Stimulated activated CD4-positive, alpha-beta T cell treated with anti-CD3 and anti-CD28 coated beads, Interleukin-15, amount 100 ng/mL, for 1 hour (primary cell): ENCODE measurements around the gene PRR20G.
"Not testable (repeated sequence)": the region's sequence is repeated elsewhere in the genome, so short reads cannot be mapped to it uniquely, and the experiment has no call there.

Source experiments
- DNase-seq, 2 donors: peaks; one replicate each; pipeline ENCODE4 v3.0.0-alpha.2; 2020; ENCODE audit warnings: low read depth in 1 of 2, low spot score in 1 of 2

Gene PRR20G

DNA sequence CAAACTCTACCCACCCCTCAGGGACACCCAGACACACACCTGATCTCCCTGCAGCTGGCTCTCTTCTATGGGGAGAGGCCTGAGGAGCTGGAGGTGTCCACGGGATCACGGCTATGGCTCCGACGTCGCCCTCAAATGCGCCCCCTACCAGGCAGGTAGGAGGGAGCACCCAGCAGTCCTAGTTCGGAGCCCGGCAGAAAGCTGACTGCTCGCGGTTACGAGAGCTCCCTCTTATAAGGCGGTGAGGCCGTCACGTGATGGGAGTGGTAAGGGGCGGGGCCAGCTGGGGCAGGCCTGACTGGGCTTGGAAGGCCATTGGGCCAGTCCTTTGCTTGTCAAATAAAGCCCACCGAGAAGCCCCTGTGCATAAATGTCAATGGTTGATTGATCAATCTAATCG is at the start of gene PRR20G:
Gene PRR20G (minus strand): TSS at position 207 of the 400 bp plus-strand sequence. CDS start 681 bp downstream, outside the sequence.
- no peak for DNase-seq

DNA sequence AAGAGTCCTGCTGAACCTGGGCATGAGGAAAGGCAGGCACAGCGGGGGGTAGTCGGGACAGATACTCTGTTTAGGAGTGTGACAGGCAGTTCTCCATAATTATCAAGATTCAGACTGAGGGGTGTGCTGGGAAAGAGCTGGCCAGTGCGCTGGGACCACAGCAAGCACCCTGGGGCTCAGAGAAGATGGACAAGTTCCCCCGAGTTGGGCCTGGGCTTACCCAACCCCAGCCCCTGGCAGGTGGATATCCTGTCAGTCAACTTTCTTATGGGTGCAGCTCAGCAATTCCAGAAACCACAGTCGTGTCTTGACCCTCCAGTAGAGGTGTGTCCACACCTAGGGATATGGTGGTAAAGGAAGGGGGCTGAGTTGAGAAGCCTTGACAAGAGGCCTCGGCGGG is 49.2 kb upstream of the PRR20G start:
- DNase-seq, result no peak

DNA sequence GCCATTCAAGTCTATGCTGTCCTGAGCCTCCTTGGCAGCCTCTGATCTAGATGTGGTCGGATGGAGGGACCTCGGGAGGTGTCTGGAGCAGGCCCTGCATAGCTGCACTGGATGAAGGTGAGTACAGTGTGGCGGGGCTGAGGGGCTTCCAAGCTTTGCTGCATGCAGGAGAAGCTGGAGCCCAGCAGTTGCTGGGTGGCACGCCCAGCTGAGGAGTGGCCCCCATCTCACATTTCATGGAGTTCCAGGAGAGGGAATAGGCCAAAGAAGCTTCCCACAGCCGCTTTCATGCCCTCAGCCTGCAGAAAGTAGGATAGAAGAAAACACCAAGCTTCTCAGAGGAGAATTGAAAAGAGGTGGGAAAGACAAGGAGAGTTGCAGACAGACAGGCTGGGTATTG is 48.3 kb upstream of the PRR20G start:
- no peak for DNase-seq

DNA sequence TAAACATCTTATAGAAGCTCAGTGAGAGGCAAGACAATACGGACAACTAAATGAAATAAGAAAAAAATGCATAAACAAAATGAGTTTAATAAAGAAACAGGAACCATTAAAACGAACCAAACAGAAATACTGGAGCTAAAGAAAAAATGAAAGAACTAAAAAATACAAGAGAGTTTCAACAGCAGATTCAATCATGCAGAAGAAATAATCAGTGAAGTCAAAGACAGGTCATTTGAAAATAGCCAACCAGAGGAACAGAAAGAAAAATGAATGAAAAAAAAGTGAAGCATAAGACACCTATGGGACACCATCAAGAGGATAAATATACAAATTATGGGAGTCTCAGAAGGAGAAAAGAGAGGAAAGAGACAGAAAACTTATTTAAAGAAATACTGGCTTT is 42.5 kb upstream of the PRR20G start:
- no peak for DNase-seq

DNA sequence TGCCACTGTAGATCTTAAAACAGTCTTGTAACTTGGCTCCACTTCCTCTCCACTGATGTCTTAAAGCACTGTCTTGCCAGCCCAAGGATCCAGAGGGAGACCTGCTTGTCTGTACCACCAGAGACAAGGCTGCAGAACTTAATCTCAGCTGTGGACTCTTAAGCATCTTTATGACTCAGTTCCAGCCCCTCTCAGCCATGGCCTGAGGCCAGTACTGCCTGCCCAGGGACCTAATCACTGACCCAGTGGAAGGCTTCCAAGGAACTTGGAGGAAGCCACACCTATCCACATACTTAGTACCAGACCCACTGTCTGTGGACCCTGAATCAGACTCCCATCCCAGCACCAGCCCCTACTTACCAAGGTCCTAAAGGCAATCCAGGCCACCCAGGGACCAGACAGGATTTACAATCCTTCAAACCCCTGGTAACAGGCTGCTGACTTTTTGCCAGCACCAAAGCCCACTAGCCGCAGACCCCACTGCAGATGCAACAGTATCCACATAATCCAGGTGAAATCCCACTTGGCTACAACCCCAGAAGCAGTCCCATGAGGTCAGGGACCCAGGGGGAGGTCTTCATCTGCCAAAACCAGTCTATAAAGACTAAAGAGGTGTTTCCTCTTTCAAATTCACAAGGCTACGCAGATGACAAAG is 41.9 kb upstream of the PRR20G start:
- DNase-seq, result no peak

DNA sequence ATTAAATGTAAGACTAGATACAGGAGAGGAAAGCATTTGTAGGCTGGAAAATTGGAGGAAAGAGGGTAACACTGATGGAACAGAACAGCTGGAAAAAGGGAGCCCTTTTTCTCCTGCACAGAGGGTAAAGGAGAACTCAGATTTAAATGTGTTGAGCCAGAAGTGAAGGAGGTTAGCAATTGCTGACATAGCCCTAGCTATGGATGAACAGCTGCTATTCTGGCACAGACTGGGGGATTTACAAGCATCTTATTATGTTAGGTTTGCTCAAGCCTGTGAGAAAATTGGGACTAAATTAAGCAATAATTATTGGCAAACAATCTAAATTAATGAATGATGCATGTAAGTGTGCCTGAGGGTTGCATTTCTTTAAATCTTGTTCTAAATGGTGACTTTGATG is 40.6 kb upstream of the PRR20G start:
- DNase-seq, result no peak

DNA sequence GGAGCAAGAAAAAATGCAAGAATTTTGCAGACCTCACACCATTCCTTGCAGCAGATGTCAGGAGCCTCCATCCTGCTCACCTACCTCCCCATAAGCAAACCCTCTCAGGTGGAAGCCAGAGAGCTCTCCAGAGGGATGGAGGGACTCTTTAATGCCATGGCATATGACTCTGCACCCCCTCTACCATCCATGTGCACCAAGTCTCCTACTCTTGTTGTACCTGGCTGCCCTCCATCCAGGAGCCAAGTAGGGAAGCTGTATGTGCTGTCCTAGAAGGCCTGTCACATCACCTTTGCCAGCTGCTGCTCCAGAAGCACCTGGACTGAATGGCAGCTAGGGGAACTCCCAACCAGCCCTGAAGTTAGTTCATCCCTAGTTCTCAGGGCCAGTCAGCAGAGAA is 38.5 kb upstream of the PRR20G start:
- no peak for DNase-seq

DNA sequence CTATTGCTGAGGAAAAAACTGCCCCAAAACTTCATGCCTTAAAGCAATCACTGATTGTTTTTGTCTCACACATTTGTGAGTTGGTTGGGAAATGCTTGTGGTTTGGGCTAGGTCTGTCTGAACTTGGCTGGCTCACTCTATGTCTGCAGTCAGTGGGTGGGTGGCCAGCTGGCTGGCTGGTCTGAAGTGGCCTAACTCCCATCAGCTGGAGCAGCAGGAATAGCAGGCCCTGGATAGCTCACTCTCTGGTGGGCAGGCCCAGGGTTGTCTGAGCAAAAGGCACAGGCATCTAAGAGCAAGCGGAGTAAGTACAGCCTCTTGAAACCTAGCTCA is 37.7 kb upstream of the PRR20G start:
- no peak for DNase-seq

DNA sequence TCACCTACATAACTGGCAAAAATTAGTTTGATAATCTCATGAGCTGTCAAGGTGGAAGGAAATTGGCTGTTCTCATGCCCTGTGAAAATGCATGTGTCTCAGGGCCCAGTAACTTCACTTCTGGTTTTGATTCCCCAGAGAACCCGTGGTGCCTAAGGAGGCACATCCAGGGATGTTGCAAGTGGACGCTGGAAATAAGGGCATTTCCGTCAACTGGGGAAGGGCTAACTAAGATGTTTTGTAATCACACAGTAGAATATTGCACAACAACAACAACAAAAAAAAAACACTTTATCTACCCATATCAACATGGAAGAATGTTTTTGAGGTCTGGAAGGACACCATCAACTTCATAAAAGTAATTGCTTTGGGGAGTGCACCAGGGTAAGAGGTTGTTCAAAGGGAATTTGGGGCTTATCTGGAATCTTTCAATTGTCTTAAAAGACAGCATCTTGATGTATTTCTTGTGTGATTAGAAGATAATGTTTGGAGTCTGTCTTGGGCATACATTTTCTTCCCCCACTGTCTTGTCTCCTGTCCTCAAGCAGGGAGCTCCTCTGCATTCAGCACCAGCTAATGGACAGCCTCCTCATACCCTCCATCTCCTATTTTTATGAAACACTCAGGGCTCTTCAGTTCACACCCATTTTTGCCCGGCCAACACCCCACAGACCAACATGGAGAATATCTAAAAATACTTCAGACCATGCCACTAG is 37.2 kb upstream of the PRR20G start:
- DNase-seq, result no peak

DNA sequence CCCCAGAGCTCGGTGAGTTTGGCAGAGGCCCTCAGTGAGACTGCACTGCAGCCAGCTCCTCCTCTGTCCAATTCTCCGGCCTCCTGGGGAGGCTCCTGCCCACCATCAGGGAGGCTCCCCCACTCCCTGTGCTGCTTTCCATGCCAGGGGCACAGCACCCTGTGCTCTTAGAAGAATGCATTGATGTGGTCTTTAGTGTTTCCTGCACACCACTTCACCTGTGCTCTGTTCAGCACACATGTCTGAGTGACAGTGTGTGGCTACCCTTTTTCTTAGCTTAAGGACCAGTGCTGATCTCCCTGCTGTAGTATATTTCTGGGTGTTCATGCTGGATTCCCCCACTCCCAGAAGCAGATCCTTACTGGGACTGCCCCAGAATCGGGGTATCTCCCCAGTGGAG is 36.2 kb upstream of the PRR20G start:
- DNase-seq, result no peak

DNA sequence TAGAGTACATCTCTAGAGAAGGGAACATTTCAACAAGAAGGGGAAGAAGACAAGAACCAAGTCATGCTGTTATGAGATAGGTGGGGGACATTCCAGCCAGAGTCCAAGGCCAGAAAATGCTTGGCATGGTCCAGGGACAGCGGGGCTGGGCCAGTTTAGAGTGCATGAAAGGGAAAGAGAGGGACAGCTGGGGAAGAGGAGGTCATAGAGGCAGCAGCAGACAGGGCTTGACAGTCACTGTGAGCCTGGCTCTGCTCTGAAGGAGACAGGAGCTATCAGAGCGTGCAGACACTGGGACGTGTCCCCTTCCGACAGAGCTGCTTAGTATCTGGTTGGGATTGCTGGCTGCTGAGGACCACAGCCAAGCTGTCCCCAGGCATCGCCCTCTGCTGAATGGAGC is 35.7 kb upstream of the PRR20G start:
- DNase-seq, result no peak

DNA sequence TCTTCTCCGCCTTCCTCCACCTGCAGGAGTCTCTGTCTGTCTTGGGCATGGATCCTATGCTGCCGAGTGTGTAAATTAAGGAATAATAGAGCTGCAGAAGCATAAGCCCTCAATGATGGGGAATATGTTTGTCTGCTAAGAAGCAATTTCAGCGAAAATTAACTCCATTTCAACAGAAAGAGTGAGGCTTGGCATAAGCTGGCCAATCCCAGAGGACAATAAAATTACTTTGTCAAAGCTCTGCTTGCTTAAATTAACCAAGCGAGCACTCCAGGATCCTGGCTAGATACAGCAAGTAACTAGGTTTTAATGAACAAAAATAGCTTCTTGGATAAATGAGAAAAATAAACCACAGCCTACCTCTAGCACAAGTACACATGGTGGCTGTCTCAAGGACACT is 33.5 kb upstream of the PRR20G start:
- no peak for DNase-seq

DNA sequence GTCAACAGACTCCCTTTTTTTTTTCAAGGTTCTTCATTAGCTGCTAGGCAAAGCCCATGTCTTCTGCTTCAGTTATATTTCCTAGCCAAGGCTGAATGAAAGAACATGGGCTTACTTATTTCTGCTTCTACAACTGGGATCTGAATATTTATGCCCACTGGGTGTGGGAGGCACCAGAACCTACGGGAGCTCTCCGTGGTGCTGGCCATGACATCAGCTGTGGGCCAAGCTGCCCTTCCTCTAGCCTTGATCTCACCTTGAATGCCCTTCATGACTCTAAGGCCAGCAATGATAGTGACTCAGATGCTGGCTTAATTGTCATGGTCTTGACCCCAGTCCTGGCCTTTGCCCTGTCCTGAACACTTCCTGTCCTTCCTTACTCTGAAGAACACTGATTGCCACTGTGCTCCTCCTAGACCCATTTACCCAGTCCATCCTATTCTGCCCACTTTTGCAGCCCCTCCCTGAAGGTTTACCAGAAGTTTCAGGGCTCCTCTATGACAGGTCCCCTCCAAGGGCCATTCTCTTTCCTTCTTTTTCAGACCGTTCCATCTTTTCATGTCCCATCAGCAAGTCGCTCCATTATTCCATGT is 32.8 kb upstream of the PRR20G start:
- no peak for DNase-seq

DNA sequence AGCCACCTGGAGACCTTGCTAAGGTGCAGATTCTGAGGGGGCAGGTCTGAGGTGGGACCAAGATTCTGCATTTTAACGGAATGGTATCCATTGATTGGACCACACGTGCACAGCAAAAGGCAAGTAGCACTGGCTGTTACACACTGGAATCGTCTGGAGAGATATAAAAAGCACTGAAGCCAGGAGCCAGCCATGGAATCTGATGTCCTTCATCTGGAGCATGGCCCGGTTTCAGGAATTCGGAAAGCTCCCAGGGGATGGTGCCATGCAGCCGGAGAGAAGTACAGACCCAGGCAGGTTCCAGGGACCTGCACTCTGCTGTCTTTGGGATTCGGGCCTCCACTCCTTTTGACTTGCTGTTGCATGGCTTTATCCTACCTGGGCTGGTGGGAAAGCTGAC is 28.8 kb upstream of the PRR20G start:
- no peak for DNase-seq

DNA sequence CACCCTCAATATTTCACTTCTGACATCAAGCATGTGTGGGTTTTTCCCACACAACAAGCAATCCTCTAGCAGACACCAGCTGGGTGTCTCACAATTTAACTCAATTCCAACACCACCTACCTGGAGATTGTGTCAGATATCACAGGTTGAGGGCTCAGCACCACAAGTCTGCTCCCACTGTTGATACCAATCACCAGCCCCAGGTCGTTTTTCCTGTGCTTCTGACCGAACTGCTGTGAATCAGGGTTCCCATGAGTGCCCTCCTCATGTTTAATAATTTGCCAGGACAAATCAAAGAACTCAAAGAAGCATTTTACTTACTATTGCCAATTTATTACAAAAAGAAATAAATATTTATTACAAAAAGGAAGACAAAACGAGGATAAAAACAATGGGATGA is 25.0 kb upstream of the PRR20G start:
- no peak for DNase-seq

DNA sequence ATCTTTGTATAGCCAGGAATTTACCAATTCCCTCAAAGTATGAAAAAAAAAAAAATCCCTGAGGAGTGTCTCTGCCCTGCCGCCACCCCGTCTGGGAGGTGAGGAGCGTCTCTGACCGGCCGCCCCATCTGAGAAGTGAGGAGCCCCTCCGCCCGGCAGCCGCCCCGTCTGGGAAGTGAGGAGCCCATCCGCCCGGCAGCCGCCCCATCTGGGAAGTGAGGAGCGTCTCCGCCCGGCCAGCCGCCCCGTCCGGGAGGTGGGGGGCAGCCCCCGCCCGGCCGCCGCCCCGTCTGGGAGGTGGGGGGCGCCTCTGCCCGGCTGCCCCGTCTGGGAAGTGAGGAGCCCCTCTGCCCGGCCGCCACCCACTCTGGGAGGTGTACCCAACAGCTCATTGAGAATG is 21.0 kb upstream of the PRR20G start:
- DNase-seq, result not testable (repeated sequence)

DNA sequence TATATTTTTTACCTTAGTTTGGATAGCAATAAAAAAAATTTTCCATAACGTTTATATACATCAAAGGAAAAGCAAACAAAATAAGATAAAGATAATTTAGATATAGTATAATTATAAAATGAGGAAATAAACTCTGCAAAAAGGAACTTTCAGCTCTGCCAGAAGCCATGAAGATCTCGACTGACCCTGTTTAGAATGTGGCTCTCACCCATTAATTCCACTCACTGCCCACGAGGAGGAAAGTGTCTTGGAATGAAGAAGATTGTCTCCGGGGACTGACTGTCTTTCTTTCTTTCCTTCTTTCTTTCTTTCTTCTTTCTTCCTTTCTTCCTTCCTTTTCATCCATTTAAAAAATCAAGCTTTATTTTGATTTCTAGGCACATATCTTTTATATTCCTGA is 20.1 kb upstream of the PRR20G start:
- DNase-seq, result no peak

DNA sequence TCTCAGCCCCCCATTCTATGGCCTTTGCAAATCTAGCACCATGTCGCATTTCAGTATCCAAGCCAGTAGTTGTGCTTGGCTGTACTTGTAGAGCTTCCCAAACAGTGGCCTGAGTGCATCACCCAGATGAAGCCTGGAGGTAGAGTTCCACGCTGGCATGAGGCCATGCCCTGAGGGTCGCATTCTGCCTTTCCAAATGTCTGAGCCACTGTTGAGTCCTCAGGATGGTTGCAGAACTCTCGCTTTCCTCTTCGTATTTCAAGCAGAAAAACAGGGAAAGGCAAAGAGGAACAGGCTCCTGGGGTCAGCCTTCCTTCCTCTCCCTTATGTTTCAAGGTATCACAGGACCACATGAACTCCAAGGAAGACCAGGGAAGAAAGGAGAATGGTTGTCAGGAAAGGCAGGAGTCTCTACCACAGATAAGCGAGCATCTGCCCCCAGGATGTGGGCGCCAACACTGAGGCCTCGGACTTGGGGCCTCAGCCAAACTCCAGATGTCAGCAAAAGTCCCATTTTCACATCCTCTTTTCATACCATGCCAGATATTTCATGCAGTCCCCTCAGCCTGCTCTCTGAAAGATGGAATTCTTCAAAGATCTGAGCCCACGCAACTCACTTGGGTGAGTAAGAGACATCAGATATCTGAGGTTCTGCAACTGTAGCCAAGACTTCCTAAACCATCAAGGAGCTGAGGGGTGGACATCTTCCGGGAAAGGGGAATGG is 19.4 kb upstream of the PRR20G start:
- DNase-seq, result no peak

DNA sequence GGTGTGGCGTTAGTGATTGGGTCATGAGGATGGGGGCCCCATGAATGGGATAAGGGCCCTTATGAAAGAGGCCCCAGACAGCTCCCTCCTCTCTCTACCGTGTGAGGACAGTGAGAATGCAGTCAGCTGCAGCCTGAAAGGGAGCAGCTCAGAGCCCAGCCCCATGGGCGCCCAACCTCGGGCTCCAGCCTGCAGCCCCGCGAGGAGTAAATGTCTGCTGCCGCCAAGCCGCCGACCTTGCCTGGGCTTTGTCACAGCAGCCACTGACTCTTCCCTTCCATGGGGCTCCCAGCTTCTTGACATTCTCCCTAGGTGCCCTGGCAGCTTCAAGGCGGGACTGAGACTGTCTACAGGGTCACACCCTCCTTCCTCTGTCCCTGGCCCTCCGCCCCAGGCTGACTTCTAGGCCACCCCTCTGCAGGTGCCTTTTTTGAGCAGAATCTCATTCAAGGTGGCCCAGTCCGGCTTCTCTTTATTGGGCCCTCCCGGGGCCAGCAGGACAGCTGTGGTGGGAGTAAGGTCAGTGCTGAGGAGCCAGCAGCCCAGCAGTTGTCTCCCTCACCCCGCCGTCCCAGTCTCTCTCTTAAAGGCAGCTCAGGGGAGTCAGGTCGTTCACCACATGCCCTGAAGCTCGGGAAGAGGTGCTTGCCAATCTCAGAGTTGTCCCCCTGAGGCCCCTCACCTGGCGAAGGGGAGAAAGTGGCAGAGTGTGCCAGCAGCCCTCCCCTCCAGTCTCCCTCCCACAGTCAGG is 18.7 kb upstream of the PRR20G start:
- no peak for DNase-seq

DNA sequence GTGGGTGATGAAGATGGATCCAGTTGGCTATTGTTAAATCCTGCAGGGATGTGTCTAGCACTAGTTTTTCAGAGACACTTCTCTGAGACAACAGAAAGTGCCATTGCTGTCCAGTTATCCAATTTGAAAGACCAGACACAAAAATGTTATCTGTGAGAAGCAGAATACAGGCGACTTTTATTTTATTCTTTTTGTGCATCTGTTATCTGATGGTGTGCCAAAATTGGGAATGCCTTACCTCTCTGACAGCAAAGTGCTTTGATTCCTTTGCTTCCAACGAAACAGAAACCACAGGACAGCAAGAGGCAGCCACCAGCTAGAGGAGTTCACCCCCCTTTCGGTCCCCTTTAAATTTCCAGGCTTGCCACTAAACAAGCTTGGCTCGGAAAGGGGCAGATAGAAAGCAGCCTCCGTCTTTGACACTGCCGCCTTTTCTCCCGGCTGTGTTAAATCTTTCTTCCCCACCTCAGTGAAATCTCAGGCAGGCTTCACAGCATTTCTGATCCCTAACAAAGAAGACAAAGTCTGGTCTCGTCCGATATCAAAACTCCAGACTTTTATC is 17.7 kb upstream of the PRR20G start:
- DNase-seq, result no peak

DNA sequence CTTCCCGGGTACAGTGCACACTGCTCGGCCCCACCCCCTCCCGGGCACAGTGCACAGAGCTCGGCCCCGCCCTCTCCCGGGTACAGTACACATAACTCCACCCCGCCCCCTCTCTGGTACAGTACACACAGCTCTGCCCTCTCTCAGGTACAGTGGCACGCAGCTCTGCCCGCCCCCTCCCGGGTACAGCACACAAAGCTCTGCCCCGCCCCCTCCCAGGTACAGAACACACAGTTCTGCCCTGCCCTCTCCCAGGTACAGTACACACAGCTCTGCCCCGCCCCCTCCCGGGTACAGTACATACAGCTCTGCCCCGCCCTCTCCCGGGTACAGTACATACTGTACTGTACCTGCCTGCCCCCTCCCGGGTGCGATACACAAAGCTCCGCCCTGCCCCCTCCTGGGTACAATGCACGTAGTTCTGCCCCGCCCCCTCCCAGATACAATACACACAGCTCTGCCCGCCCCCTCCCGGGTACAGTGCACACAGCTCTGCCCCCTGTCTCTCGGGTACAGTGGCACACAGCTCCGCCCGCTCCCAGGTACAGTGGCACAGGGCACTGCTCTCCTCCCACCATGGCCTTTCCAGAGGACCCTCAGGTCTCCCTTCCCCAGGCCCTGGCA is 16.4 kb upstream of the PRR20G start:
- DNase-seq, result no peak
